GM04503 (cell line): Measurements from ENCODE around the gene FNDC3A.
A peak's percentile ranks its signal among the peaks of the same experiment; 100 is the strongest.
"Not testable (repeated sequence)": the region's sequence is repeated elsewhere in the genome, so short reads cannot be mapped to it uniquely, and the experiment has no call there.

Source experiments
- DNase-seq: peaks from one replicate; pipeline ENCODE4 v3.0.0-alpha.2; 2012; ENCODE audit warnings: low read depth

FNDC3A gene

DNA sequence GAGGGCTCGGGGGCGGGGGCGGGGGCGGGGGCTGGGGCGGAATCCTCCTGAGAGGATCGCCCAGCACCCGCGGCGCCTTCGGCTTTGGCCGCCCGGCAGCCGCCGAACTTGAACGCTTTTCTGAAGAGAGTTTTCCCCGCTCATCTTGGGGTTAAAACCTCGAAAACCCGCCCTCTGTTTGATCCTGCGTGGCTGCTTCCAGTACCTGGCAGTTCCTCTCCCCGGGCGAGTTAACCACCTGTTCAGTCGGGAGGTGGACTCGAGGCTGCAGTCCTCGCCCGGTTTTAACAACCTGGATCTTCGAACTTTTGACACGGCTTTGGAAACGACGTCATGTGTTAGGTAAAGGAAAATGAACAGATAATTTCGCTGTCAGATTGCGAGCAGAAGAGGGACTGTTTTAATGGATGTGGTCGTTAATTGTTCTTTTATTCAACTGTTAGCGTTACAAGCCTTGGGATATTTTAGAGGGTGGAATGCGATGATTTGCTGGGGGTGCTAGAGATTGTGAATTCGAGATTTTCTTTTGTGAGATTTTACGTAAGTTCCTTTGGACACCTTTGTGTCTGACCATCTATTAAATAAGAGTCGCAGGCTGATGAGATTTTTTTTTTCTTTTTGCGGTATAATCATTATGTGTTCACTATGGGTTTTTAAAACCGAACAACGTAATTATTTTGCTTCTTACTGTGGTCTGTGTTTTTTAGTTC, 1.0 kb downstream of the FNDC3A start:
- peak; percentile 6 for DNase-seq

DNA sequence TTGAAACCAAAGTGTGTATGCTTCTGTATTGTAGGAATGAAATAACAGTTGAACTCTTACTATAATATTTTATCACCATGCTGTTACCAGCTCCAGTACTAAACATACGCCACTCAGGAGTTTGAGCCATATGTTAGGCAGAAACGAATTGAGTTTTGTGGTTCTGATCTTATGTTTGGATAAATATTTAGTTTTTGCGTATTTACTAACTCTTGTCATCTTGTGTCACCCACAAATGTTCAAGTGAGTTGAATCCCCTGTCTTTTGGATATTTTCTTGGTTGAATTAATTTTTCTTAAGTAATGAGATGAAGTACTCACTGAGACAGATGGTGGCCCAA, 1.5 kb downstream of the FNDC3A start:
- no peak for DNase-seq

DNA sequence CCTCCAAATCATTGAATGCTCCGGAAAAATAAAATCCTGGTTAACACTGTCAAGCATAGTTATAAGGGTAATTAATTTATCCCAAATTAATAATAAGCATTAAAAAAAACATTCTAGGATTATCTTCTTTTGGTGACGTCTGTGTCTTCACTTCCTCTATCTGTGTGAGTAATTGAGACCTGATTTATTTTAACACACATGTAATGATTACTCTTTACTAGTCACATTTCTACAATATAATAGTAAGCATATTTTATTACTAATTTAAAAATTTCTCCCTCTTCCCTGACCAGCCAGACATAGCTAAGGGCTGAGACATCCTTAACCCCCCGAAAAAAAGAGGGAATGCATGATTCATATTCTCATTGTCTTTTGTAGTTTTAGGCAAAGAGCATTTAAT, 2.3 kb downstream of the FNDC3A start:
- peak; percentile 8 for DNase-seq

DNA sequence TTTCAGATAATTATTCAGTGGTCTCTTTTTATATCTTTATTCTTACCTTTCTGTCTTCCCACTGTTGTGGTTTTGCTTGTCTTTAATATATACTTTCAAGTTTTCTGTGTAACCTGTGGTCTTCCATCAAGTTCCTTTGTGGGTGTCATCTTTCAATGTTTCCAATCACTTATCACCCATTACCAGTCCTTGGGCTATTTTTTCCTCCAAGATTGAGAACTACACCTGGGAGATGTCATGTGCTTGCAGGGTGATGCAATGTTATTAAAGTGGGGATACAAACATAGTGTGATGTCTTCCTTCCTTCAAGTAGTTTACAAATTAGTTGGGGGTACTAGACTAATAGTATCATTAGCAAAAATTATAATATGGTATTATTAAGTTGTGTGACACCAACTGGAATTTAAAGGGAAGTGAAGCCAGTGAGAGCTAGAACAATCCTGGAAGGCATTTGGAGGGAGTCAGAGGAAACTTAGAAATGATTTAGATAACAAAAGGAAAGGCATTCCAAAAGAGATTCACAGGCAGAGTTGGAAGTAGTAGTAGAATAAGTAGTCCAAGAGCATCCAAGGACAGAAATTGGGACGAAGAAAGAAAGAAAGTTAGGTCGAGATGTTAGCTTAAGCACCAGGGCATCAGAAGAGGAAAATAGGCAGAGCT, 3.4 kb downstream of the FNDC3A start:
- DNase-seq: no peak

DNA sequence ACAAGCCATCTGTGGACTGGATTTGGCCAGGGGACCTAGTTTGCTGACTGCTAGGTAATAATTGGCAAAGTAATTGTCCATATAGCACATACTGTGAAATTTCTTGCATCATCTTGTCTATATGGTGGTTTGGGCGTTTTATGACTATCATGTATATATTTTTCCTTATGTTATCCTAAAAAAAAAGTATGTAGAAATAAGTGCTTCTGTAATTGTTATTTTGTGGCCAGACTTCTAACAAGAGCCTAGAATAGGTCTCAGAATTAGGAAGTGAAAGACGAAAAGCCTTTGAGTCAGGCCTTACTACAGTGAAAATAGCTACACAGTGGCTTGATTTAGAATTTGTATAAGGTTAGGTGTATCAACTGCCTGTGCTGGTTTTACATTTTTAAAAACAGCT, 4.2 kb downstream of the FNDC3A start:
- DNase-seq: no peak

DNA sequence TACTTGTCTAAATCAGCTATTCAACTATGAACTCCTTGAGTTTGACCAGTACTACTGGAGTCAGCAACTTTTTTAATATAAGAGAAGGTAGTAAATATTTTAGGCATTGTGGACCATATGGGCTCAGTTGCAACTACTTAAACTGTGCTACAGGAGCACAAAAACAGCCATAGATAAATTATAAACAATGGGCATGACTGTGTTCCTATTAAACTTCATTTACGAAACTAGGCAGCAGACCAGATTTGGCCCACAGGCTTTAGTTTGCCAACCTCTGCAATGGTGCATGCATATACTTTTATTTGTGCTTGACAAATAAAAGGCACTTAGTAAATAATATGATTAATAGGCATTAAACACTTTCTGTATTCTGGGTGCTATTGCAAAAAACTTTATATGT, 7.6 kb downstream of the FNDC3A start:
- DNase-seq: no peak

DNA sequence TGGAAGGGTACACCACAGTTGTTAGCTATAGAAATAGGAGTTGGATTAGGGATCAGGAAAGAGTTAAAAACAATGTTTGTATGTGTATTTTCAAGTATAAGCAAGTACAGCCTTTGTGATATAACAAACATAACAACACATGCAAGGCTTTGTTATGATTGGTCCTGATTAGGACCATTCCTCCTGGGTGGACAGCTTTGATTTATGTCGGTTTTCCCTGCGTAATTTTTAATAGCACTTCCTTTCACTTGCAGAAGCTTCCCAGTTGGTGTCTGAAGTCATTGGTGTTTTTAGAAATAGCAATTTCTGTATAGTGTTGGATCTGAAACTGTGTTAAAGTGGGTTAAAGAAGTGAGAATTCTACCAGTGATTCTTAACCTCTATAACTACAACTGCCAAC, 10.0 kb downstream of the FNDC3A start:
- DNase-seq: no peak

DNA sequence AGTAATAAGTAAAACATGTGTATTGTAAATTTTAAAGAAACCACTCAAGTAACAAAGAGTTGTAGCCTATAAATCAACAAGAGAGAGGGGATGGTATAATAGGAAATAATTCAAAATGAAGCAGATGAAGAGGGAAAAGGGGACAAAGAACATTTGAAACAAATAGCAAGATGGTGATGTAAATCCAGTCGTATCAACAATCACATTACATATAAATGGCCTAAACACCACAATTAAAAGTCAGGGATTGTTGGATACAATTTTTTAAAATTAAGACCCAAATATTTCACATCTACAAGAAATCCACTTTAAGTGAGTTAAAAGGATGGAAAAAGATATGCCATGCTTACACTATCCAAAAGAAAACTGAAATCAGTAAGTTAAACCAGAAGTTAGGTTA, 15.2 kb downstream of the FNDC3A start:
- DNase-seq: no peak

DNA sequence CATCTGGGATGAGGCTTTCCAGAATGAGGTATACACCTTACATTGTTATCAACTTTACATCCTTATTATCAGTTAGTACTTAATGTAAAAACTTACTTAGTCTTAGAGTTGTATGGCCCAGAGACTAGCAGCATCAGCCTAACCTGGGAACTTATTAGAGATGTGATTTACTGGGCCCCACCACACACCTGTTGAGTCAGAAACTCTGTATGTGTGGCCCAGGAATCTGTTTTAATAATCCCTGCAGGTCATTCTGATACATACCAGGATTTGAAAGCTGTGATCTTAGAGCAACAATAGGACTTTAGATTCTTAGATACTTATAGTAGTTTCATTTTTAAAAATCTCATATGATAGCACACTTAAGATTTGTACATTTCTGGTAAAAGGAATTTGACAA, 17.4 kb downstream of the FNDC3A start:
- DNase-seq: no peak

DNA sequence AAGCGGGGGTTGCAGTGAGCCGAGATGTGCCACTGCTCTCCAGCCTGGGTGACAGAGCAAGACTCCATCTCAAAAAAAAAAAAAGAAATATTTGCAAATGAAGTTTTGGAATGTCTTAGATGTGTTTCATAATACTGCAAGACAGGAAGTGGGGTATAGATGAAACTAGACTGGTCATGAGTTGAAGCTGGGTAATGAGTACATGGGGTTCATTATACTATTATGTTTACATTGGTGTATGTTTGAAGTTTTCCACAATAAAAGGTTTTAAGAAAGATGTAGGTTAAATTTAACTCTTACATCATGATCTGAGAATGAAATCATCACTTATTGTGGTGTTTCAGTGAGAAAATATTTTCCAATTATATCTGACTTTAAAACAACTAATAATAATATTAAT, 19.0 kb downstream of the FNDC3A start:
- peak; percentile 6 for DNase-seq

DNA sequence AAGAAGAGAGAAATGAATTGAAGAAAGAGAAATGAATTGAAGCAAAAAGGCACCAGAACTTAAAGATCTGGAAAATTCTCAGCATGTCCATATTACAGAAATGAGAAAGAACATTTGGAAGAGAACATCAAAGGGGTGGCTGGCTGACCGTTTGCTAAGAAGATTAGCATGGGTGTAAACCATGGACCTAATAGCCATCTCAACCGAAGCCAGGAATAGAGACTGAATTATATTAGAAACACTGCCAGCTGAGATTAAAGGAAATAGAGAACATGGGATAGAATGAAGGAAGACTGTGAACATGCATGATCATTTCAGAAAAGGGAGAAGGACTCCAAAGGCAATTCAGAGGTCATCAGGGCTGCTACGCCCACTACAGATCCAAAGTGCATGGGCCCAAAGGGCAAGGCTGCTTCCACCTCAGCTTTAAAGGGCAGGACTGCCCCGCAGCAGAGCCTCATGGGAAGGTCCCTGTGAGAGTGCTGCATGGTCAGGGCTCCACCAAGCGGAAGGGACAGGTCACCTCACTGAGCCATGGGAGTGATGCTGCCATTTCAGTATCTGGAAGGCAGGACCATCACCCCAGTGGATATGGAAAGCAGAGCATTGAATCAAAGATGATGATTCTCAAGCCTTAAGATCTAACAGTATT, 23.1 kb downstream of the FNDC3A start:
- no peak for DNase-seq

DNA sequence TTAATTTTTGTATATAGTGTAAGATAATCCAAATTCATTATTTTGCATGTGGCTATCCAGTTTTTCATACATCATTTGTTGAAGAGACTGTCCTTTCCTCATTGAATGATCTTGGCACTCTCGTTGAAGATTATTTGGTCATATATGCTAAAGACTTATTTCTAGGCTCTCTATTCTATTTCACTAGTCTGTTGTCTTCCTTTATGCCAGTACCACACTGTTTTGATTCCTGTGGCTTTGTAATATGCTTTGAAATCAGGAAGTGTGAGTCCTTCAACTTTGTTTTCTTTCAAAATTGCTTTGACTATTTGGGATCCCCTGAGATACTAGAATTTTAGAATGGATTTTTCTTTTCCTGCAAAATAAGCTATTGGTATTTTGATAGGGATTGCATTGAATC, 24.5 kb downstream of the FNDC3A start:
- no peak for DNase-seq

DNA sequence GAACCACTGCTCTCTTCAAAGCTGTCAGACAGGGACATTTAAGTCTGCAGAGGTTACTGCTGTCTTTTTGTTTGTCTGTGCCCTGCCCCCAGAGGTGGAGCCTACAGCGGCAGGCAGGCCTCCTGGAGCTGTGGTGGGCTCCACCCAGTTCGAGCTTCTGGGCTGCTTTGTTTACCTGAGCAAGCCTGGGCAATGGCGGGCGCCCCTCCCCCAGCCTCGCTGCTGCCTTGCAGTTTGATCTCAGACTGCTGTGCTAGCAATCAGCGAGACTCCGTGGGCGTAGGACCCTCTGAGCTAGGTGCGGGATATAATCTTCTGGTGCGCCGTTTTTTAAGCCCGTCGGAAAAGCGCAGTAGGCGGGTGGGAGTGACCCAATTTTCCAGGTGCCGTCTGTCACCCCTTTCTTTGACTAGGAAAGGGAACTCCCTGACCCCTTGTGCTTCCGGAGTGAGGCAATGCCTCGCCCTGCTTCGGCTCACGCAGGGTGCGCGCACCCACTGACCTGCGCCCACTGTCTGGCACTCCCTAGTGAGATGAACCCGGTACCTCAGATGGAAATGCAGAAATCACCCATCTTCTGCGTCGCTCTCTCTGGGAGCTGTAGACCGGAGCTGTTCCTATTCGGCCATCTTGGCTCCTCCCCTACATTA, 43.4 kb downstream of the FNDC3A start:
- not testable (repeated sequence) for DNase-seq

DNA sequence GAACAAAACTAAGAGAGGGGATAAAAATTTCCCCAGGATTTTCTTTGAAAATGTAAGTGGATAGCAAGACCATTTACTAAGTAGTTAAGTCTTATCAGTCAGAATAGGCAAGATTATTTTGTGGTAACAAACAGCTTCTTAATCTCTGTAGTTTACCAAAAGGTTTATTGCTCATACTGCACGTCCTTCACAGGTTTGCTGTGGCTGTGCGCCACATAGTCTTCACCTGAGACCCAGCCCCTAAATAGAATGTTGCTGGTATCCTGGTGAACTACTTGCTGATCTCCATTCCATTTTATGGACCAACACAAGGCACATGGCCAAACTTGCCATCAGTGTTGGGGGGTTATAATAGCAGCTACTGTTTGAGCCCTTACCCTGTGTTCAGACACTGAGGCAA, 44.6 kb downstream of the FNDC3A start:
- no peak for DNase-seq

DNA sequence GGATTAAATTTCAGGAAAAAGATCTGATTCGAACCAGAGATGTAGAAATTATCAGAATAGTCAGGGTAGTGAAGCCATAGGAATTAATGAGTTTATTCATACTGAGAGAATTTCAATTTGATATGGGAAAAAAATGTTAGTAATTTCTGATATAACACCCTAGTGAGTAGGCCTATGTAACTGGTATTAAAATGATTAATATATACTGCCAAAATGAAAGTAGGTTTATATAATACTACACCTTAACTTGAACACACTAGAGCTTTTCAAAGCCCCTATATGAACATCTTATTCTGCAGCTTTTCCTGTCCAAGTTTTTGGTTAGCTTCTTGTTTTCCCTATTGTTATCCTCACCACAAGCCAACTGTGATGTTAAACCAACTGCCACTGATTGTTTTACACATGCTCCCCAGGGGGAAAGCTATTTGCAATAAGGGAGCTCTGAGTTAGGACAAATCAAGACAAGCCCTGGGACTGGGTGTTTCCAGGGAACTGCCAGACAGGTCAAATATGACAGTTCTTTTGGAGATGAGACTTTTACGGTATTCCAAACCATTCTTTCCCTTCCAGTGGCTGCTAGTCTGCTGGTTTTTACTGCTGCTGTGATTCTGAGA, 45.3 kb downstream of the FNDC3A start:
- no peak for DNase-seq

DNA sequence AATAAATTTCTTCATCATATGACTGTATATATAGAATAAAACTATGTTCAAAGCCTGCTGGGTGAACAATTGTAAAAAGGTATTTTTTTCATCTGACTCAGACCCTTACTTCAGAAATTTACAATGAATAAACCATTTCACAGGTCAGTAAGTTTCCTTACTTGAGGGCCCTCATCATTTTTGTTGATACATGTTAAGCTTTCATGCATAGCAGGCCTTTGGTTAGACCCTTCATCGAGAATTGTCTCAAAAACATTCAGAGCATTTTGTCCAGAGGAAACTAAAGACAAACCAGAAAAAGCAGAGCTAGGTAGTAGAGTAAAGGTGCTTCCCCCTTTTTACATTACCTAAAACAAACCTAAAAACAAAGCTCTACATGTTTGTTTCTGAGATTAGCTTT, 46.2 kb downstream of the FNDC3A start:
- no peak for DNase-seq

DNA sequence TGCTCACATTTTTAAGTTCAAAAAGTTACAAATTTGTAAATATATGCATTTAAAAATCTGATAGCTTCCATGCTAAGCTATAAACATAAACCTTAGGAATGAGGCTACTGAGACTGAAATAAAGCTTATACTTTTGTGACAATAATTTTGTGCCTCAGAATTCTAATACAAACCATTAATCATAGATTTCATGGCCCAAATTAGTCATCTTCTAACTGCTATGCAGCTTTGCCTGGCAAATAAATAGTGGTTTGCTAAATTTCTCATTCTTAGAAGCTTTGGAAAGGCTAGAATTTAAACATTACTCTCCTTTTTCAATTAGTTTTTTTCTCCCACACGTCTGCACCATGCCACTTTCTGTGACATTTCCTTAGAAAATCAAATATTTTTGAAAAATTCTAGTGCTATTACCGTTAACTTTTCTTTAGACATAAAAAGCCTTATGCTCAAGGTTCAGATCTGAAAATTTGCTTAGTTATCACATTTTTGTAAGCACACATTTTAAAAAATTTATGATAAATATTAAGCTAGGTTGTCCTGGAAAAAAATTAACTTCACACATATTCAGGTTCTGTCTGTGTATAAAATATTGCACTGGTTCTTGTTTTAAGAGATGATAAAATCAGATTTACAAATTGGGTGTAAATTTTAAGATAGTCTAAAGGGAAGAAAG, 46.9 kb downstream of the FNDC3A start:
- DNase-seq: no peak

DNA sequence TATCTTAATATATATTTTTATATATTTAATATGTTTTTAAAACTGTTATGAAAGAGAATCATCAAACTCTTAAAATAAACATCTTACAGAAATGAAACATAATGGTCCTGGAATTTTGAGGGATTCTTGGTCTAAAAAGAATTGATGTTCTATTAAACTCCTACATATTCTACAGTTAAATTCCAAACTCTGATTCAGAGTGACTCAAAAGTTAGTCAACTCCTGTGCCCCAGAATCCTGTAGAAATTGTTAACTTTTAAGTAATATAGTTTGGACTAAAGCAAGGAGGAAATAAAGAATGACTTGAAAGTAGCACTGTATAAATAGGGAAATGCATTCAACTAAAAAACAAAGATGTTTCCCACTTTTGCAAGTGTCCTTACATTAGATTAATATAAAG, 47.7 kb downstream of the FNDC3A start:
- DNase-seq: peak; percentile 45

DNA sequence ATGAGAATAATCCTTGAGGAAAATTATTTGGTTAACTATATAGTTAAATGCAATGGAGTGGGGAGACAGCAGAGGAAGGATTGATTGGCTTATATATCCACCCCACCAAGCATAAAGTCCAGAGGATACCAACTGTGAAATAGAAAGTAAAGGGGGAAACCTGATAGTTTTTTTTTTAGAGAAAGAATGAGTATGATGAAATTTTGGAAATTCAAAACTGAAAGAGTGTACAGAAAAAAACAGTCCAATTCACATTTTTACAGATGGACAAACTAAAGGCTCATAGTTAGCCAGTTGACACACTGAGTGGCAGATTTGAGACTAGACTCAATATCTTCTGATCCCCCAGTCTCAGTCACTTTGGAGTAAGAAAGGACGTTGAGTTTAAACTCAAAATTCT, 51.1 kb downstream of the FNDC3A start:
- DNase-seq: no peak

DNA sequence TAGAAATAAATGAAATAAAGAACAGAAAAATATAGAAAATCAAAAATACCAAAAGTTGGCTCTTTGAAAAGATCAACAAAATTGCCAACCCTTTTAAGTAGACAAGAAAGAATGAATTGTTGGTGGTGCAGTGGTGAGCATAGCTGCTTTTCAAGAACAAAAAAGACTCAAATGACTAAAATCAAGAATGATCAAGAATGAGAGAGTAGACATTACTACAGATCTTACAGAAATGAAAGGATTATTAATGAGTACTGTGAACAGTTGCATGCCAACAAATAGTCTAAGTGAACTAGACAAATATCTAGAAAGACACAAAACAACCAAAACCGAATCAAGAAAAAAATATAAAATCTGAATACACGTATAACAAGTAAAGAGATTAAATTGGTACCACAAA, 53.9 kb downstream of the FNDC3A start:
- DNase-seq: no peak

DNA sequence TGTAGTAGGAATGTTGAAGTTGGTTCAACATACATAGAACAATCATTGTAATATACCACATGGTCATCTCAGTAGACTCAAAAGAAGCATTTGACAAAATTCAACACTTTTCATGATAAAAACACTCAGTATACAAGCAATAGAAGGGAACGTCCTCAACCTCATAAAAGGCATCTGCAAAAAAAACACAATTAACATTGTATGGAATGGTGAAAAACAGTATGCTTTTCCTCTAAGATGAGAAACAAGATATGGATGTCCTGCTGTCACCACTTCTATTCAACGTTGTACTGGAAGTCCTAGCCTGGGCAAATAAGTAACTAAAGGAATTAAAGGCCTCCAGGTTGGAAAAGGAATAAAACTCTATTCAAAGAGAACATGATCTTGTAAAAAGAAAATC, 54.5 kb downstream of the FNDC3A start:
- no peak for DNase-seq

DNA sequence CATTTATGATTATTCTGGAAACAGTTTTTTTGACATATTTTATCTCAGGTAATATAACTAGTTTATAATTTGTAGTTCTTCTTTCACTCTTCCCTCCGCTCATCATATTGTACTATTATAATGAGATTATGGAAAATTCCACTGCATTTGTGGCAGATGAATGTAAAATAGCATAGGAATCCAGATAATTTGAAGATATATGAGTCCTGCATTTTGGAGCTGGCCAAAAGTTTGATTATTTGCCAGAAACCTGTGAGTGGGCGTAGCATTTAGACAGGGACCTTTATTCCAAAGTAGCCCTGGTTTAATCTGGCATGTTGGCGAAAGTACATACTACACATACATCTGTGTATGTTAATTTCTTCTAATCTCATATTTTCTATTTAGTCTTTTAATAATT, 65.2 kb downstream of the FNDC3A start:
- DNase-seq: no peak
